ENCODE results near the gene PUM2. TPM values are rescaled to one million over a fixed set of nuclear protein-coding genes. Genes with fewer than 3 reads are reported as not detected.

Gene PUM2
- polyA plus RNA-seq, 1 of the 3 experiments (the other 2 are of a cell fraction): 19.7 TPM

GRCh38 chr2:20288642-20289340 is 61.9 kb downstream of the PUM2 start:
- H3F3A ChIP-seq (replicated peaks; ENCODE audit: insufficient read depth): peaks cover 23% of the 10 kb centered on the region
- peaks cover 0 to 22% of the 10 kb centered on the region in 2 experiments; a peak in 2 of 4 replicates for H3K4me1 ChIP-seq (ENCODE audit: control insufficient read depth in 1 of 2, insufficient read depth in 2 of 2, low read depth in 1 of 2, low read length in 1 of 2)
- H2AFZ ChIP-seq (ENCODE audit: low read depth): no peak overlapping the region
- ChIA-PET POLR2A (no interaction called here), CTCF (interaction anchor here (0.6 to 7.5 kb wide), 6 partner anchors 8 to 274 kb away, joined by 3 to 69 read pairs (median 8); no protein-coding TSS in a partner anchor)
- H3K27me3 ChIP-seq (ENCODE audit: insufficient read depth): no peaks in the 10 kb centered on the region
- H3K79me2 ChIP-seq (ENCODE audit: insufficient read depth): peaks cover 54% of the 10 kb centered on the region
- 88% methylated on average over 7 of the region's 7 CpGs for WGBS (ENCODE audit: low lambda C conversion rate)
- H3K9me3 ChIP-seq: no peaks in the 10 kb centered on the region
- peaks cover 81% of the 10 kb centered on the region in 2 experiments for H3K36me3 ChIP-seq (replicated peaks in 1 of 2; ENCODE audit: control insufficient read depth in 1 of 2, insufficient read depth in 2 of 2, low read length in 1 of 2)
- H4K20me1 ChIP-seq (ENCODE audit: insufficient read depth): 0 out of 2 replicates have a peak, but pooled peaks cover 7% of the 10 kb centered on the region
- H3K4me2 ChIP-seq: no peak overlapping the region
- no peak overlapping the region for H3K27ac ChIP-seq (ENCODE audit: low read depth in 2 of 2, low read length in 1 of 2)
- TF ChIP-seq JUND (IDR thresholded peaks at IDR 0.05) (no peak), YY1 (IDR thresholded peaks at IDR 0.05; ENCODE audit: low read depth) (no peak), FOXM1 (IDR thresholded peaks at IDR 0.05; ENCODE audit: low read depth) (no peak), SIN3A (IDR thresholded peaks at IDR 0.05; ENCODE audit: borderline replicate concordance, low read depth, low read length) (no peak), IRF3 (IDR thresholded peaks at IDR 0.05; ENCODE audit: low read depth, low read length) (no peak), RCOR1 (IDR thresholded peaks at IDR 0.05; ENCODE audit: low read length) (no peak), CTCF (IDR thresholded peaks at IDR 0.05) (no peak), FOSL2 (IDR thresholded peaks at IDR 0.05; ENCODE audit: borderline replicate concordance, low read depth) (no peak), EP300 (IDR thresholded peaks at IDR 0.05; ENCODE audit: borderline replicate concordance in 1 of 2, low read depth in 1 of 2, low read length in 1 of 2) (no peak), TCF12 (IDR thresholded peaks at IDR 0.05) (no peak), PBX3 (IDR thresholded peaks at IDR 0.05) (no peak), TEAD4 (IDR thresholded peaks at IDR 0.05; ENCODE audit: borderline replicate concordance, insufficient read depth) (no peak), NRF1 (IDR thresholded peaks at IDR 0.05; ENCODE audit: low read depth, low read length) (no peak), USF2 (IDR thresholded peaks at IDR 0.05; ENCODE audit: borderline replicate concordance, low read depth, low read length) (no peak), TAF1 (IDR thresholded peaks at IDR 0.05; ENCODE audit: borderline replicate concordance, low read depth, low read length) (no peak)
- no peak overlapping the region for H3K4me3 ChIP-seq (ENCODE audit: low read depth in 2 of 2, low read length in 1 of 2)
- no peaks in the 10 kb centered on the region for H3K9me2 ChIP-seq
- no peak for DNase-seq
- H3K9ac ChIP-seq: no peak overlapping the region

Measured in SK-N-SH (cell line).